MM.1S (cell line): ENCODE results near the gene VAV2.

Source experiments
- DNase-seq: peaks from one replicate; pipeline ENCODE4 v3.0.0-alpha.2; 2015
- H2AFZ ChIP-seq: fragments of 300-600 bp; sonication (generic); 2 replicates; pipeline ENCODE4 v1.6.0; 2016; ENCODE audit warnings: antibody characterized with exemption, low read length
- H3F3A ChIP-seq: fragments of 300-600 bp; sonication (generic); 2 replicates; pipeline ENCODE4 v1.6.1; 2016; ENCODE audit warnings: mild to moderate bottlenecking, antibody characterized with exemption, low read length, moderate library complexity, mixed read lengths; ENCODE audit not compliant: insufficient read depth
- H3K27ac ChIP-seq: fragments of 300-600 bp; sonication (generic); 2 replicates; pipeline ENCODE4 v1.5.1; 2016; ENCODE audit warnings: mild to moderate bottlenecking, low read length
- H3K27me3 ChIP-seq: fragments of 300-600 bp; sonication (generic); replicated peaks from 2 replicates; pipeline ENCODE4 v1.6.0; 2016; ENCODE audit warnings: low read length; ENCODE audit not compliant: insufficient read depth
- H3K36me3 ChIP-seq: fragments of 300-600 bp; sonication (generic); replicated peaks from 2 replicates; pipeline ENCODE4 v1.6.1; 2016; ENCODE audit warnings: mild to moderate bottlenecking, low read length, mixed read lengths; ENCODE audit not compliant: insufficient read depth
- H3K4me1 ChIP-seq: fragments of 300-600 bp; sonication (generic); 2 replicates; pipeline ENCODE4 v1.6.1; 2016; ENCODE audit warnings: low read length, mixed read lengths
- H3K4me2 ChIP-seq: fragments of 300-600 bp; sonication (generic); 2 replicates; pipeline ENCODE4 v1.6.0; 2016; ENCODE audit warnings: low read depth, low read length
- H3K4me3 ChIP-seq: fragments of 300-600 bp; sonication (generic); 2 replicates; pipeline ENCODE4 v1.5.1; 2016; ENCODE audit warnings: low read length, mixed read lengths
- H3K79me2 ChIP-seq: fragments of 300-600 bp; sonication (generic); 2 replicates; pipeline ENCODE4 v1.6.1; 2016; ENCODE audit warnings: mixed run types, low read length, mixed read lengths
- H3K9ac ChIP-seq: fragments of 300-600 bp; sonication (generic); 2 replicates; pipeline ENCODE4 v1.6.1; 2016; ENCODE audit warnings: low read length, mixed read lengths
- H3K9me2 ChIP-seq: fragments of 300-600 bp; sonication (generic); replicated peaks from 2 replicates; pipeline ENCODE4 v1.6.1; 2016; ENCODE audit warnings: mild to moderate bottlenecking, low read length, mixed read lengths; ENCODE audit not compliant: insufficient read depth
- H3K9me3 ChIP-seq: fragments of 300-600 bp; sonication (generic); replicated peaks from 2 replicates; pipeline ENCODE4 v1.6.1; 2016; ENCODE audit warnings: mild to moderate bottlenecking, low read length, mixed read lengths; ENCODE audit not compliant: insufficient read depth
- H4K20me1 ChIP-seq: fragments of 300-600 bp; sonication (generic); 2 replicates; pipeline ENCODE4 v1.6.1; 2016; ENCODE audit warnings: mild to moderate bottlenecking, low read length, moderate library complexity, mixed read lengths; ENCODE audit not compliant: insufficient read depth
- EZH2 ChIP-seq: fragments of 300-600 bp; sonication (generic); optimal IDR thresholded peaks from 2 replicates; pipeline ENCODE3; 2017; ENCODE audit warnings: low read depth, mild to moderate bottlenecking, antibody characterized with exemption, low read length, mixed read lengths
- EZH2phosphoT487 ChIP-seq: fragments of 300-600 bp; sonication (generic); IDR thresholded peaks from 2 replicates; pipeline ENCODE4 v1.6.1; 2018; ENCODE audit warnings: antibody characterized with exemption, low read length
- TF ChIP-seq, protein P1 (sequence below): fragments of 300-600 bp; sonication (generic); IDR thresholded peaks from 2 replicates; pipeline ENCODE4 v1.5.1; 2016; ENCODE audit warnings: antibody characterized with exemption, low read length, mixed read lengths

VAV2 gene

DNA sequence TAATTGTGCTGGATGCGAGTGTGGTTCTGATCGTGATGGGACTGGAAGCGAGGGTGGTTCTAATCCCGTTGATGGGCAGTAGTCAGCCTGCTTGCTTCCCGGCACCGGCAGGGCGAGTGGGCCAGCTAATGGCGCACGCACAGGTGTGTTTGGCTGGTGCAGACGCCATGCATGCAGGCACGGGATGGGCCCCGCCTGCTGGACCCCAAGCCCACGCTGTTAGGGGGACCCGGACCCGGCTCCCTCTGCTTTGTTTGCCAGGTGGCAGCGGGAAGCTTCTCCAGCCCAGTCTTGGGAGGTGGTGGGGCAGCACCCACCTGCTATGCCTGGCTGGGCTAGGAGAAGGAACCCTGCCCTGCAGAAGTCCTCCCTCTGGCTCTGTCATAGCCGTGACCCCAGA, 70.3 kb downstream of the VAV2 start:
- no peaks in the 10 kb centered on the region for H3K36me3 ChIP-seq
- H2AFZ ChIP-seq = no peak overlapping the region
- no peak overlapping the region for H3K9ac ChIP-seq
- H3K79me2 ChIP-seq = no peaks in the 10 kb centered on the region
- H3K27me3 ChIP-seq = peaks cover 18% of the 10 kb centered on the region
- H4K20me1 ChIP-seq = no peaks in the 10 kb centered on the region
- H3K9me3 ChIP-seq = no peaks in the 10 kb centered on the region
- no peaks in the 10 kb centered on the region for H3K9me2 ChIP-seq
- no peak overlapping the region for H3K4me3 ChIP-seq
- no peak overlapping the region for H3K4me2 ChIP-seq
- H3K4me1 ChIP-seq = no peaks in the 10 kb centered on the region
- TF ChIP-seq, protein P1, sequence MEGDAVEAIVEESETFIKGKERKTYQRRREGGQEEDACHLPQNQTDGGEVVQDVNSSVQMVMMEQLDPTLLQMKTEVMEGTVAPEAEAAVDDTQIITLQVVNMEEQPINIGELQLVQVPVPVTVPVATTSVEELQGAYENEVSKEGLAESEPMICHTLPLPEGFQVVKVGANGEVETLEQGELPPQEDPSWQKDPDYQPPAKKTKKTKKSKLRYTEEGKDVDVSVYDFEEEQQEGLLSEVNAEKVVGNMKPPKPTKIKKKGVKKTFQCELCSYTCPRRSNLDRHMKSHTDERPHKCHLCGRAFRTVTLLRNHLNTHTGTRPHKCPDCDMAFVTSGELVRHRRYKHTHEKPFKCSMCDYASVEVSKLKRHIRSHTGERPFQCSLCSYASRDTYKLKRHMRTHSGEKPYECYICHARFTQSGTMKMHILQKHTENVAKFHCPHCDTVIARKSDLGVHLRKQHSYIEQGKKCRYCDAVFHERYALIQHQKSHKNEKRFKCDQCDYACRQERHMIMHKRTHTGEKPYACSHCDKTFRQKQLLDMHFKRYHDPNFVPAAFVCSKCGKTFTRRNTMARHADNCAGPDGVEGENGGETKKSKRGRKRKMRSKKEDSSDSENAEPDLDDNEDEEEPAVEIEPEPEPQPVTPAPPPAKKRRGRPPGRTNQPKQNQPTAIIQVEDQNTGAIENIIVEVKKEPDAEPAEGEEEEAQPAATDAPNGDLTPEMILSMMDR = no peak
- TF ChIP-seq EZH2phosphoT487 = no peak
- no peak for TF ChIP-seq EZH2
- H3F3A ChIP-seq = no peaks in the 10 kb centered on the region
- H3K27ac ChIP-seq = no peak overlapping the region
- DNase-seq = no peak

GRCh38 chr9:133920471-133920870, 71.7 kb downstream of the VAV2 start:
- no peaks in the 10 kb centered on the region for H4K20me1 ChIP-seq
- H3K27ac ChIP-seq = no peak overlapping the region
- no peak for TF ChIP-seq EZH2
- TF ChIP-seq, protein P1 = no peak
- H2AFZ ChIP-seq = no peak overlapping the region
- no peaks in the 10 kb centered on the region for H3K79me2 ChIP-seq
- H3K4me3 ChIP-seq = no peak overlapping the region
- no peak overlapping the region for H3K9ac ChIP-seq
- H3K4me1 ChIP-seq = no peaks in the 10 kb centered on the region
- H3K9me3 ChIP-seq = no peaks in the 10 kb centered on the region
- H3F3A ChIP-seq = no peaks in the 10 kb centered on the region
- H3K4me2 ChIP-seq = no peak overlapping the region
- H3K36me3 ChIP-seq = no peaks in the 10 kb centered on the region
- H3K27me3 ChIP-seq = peaks cover 18% of the 10 kb centered on the region
- no peaks in the 10 kb centered on the region for H3K9me2 ChIP-seq
- DNase-seq = no peak

- Histone ChIP-seq H3K27ac (no peak overlapping the region), H3K36me3 (no peaks in the 10 kb centered on the region), H3K79me2 (no peaks in the 10 kb centered on the region), H4K20me1 (no peaks in the 10 kb centered on the region), H3K4me2 (no peak overlapping the region), H3K9me3 (no peaks in the 10 kb centered on the region), H3K4me3 (no peak overlapping the region), H3K27me3 (peaks cover 13% of the 10 kb centered on the region), H3K9ac (no peak overlapping the region), H3K9me2 (no peaks in the 10 kb centered on the region), H3K4me1 (no peaks in the 10 kb centered on the region), H3F3A (no peaks in the 10 kb centered on the region), H2AFZ (no peak overlapping the region)
- TF ChIP-seq, protein P1 = no peak
- TF ChIP-seq EZH2 = no peak
- TF ChIP-seq EZH2phosphoT487 = no peak
- no peak for DNase-seq
These were observed 72.6 kb downstream of the VAV2 start for GRCh38 chr9:133919253-133920115.
